ENCODE results near the gene ADGRV1.

The ADGRV1 gene

GRCh38 chr5:91079037-91079436 is 520.4 kb downstream of the ADGRV1 start:
- DNase-seq, result no peak

DNA sequence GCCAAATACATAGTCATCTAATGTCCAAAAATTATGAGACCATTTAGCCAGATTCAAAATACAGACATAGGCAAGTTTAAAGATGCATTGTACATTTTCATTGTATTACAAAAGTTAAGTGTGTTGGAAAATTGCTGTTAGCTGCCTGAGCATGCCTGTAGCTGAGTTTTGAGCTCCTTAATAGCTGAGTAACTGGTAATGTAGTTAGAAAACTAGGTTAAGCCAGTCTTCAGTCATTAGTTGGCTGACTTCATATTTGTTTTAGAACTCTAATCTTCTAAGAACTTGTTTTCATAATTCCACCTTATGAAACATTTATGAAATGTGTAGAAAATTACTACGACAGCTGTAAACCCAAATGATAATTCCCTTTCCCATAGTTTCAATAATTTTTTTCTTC is 531.2 kb downstream of the ADGRV1 start:
- DNase-seq, result no peak

GRCh38 chr5:91090995-91091394 is 532.4 kb downstream of the ADGRV1 start:
- DNase-seq, result no peak

DNA sequence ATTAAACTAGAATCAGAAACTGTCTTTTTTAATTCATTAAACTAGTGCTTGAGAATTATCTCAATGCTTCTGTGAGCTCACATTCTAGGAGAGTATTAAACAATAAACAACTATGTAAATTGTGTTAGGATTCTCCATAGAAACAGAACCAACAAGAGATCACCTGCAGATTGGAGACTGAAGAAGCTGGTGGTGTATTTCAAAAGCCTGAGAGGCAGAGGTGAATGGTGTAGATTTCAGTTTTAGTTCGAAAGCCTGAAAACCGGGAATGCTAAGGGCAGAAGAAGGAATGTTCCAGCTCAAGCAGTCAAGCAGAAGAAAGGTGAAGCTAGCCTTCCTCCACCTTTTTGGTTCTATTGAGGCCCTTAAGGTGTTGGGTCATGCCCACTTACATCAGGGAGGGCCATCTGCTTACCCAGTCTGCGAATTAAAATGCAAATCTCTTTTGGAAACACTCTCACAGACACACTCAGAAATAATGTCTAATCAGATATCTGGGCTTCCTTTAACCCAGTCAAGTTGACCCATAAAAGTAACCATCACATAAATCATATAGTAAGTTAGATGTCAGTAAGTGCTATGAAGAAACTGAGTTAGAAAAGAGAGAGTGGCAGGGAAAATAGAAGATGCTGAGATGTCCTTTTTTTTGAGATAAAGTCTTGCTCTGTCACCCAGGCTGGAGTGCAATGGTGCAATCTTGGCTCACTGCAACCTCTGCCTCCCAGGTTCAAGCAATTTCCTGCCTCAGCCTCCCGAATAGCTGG is 533.1 kb downstream of the ADGRV1 start:
- no peak for DNase-seq

GRCh38 chr5:91092859-91093783 is 534.5 kb downstream of the ADGRV1 start:
- DNase-seq, result no peak

DNA sequence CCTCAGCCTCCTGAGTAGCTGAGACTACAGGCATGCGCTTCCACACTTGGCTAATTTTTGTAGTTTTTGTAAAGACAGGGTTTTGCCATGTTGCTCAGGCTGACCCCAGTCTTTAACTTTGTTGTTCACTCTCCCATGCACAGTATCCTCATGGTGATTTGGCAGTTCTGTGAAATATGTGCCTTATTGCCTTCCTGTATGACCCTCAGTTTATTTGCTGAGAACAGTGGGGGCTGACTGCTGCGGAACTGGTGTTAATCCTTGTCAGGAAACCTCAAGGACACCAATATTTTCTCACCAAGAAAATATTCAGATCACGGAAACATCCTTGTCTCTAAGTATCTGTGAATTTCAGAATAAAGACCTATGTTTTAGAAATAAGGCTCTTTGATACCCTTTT is 536.7 kb downstream of the ADGRV1 start:
- no peak for DNase-seq

DNA sequence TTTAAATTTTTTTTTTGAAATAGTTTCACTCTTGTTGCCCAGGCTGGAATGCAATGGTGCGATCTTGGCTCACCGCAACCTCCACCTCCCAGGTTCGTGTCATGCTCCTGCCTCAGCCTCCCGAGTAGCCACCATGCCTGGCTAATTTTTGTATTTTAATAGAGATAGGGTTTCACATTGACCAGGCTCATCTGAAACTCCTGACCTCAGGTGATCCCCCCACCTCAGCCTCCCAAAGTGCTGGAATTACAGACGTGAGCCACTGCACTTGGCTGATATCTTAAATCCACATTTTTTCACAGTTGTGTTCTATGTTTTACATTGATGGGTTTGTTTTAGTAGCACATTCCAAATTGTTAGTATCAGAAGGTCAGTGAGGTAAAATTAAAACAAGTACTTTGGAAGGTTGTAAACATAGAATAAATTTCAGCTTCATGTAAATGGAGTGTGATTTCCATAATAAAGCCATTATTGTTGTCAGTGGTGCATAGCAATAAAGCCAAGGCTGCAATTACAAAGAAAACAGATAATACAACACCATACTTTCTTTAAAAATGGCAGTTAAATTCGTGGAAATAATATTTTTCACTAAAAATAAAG is 537.3 kb downstream of the ADGRV1 start:
- DNase-seq, result no peak

DNA sequence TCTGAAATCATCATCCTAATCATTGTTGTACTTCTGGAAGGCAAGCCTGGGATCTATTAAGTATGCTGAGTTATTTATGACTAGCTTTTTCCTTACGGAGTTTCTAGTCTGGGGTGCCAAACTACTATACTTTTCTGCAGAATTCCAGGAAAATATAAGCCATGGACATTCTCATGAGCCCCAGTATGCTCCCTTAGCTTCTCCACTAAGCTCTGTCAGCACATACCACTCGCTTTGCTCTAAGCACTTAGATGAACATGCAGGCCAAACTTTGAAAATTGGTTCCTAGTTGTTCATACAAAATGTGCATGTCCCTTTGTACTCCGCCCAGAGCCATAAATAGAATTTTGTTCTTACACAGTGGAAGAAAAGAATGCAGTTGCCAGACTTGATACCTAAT is 539.9 kb downstream of the ADGRV1 start:
- DNase-seq, result no peak

- DNase-seq, result no peak
Observed at GRCh38 chr5:91101600-91102379, 543.2 kb downstream of the ADGRV1 start.

DNA sequence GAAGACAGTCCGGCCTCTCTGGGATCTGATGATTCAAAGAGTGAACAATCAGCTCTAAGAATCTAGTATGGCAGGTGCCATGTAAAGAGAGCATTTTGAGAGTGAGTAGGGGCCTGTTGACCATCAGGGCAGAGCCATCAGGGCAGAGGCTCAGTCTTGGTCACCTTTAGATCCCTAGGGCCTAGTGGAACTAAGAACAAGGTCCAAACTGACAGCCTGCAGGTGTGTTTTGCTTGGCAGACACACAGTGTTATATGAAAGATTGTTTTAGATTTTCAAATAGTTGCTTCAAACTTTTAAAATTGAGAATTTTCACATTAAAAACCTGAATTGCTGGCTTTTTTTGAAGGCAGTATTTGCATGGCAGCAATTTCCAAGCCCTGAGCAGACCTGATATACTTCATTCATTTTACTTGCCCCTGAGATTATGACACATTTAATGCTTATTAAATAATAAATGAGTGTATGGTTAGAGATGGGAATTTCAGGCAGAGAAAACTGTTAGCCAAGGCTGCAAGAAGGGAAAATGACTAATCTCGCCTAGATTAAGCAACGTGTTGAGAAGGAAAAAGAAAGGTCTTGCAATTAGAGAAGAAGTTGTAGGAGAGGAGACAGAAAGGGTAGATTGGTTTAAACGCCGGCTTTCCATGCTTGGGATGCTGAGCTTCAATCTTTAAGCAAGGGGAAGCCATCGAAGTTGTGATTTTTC is 544.9 kb downstream of the ADGRV1 start:
- no peak for DNase-seq

DNA sequence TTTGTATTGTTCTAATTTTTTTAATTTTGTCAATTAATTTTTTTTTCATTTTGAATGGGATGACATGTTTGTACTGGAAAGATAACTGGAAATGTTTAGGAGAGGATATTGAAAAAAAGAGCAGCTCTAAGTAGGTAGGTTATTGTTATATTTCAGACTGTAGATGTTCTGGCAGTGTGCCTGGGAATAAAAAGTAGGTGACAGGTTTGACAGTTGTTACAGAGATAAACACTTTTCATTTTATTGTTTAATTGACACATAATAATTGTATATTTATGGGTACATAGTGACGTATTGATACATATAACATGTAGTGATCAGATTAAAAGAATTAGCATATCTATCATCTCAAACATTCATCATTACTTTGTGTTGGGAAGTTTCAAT is 545.5 kb downstream of the ADGRV1 start:
- no peak for DNase-seq

DNA sequence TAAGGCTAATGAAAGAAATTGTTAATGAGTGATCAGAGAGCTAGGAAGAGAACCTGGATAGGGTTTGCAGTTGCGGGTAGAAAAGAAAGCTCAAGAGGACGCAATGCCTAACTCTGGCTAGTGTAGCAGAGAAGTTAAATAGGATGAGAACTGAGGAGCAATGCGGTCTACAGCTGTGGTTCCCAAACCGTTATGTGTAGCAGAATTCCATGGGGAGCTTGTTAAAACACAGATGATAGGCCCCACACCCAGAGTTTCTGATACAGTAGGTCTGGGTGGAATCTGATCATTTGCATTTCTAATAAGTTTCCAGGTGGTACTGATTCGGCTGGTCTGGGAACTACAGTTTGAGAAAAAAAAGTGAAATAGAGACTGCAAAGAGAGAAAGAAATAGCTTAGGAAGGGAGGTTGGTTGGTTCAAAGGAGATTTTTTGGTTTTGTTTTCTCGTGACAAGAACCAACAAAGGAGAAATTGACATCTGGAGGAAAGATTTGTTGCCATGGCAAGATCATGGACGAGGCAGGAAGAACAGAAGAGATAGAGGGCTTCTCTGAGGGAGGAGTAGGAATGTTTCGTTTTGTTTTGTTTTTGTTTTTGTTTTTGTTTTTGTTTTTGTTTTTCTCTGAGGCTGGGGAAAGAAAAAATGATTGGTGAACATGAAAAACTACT is 548.4 kb downstream of the ADGRV1 start:
- DNase-seq, result no peak

DNA sequence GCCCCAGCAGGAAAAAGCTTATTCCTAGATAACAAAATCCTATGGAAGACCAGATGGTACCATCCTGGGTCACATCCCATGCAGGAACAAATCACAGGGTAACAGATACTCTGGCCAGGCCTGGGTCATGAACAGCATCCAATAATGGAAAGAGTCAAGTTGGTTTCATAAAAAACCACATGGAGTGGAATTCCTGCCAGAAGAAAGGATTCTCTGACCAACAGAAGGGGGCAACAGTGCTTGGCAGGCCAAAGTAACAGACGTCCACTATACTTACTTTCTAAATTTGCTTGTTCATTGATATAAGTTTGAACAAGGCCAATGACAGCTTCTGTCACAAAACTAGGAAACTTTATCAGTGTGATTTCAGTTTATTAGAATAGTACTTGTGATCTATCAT is 551.0 kb downstream of the ADGRV1 start:
- no peak for DNase-seq

GRCh38 chr5:91110686-91111085 is 552.1 kb downstream of the ADGRV1 start:
- no peak for DNase-seq

DNA sequence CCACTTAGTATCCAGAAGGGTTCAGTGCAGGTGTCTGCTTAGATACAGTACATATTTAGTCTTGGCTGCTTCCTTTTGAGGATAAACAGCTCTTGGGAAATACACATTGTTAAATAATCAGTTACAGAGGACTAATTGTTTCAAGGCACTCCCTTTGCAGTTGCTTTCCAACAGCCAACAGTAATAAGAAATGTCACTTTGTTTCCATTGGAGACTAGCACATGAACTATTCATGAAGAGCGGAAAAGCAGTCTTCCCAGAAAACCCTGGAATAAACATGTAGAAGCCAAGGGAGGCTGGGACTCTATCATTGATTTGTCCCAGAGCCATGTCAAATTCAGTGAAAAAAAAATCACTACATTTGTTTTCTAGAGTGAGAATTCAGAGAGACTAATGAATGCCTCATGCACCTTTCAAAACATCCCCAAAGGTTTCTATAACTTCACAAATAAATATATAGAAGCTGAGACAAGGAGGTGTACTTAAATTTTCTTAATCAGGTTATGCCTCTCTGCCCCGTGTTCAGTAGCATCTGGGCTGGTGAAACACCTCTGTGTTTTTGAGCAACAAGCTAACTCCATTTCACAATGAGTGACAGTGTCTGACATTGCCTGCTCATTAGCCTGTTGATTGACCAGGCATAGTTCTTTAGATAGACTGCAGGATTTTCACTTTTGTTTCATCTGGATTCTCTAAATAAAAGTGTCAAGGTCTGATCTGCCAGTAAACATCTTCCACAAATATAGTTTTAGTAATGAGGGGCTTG is 553.1 kb downstream of the ADGRV1 start:
- DNase-seq, result no peak

DNA sequence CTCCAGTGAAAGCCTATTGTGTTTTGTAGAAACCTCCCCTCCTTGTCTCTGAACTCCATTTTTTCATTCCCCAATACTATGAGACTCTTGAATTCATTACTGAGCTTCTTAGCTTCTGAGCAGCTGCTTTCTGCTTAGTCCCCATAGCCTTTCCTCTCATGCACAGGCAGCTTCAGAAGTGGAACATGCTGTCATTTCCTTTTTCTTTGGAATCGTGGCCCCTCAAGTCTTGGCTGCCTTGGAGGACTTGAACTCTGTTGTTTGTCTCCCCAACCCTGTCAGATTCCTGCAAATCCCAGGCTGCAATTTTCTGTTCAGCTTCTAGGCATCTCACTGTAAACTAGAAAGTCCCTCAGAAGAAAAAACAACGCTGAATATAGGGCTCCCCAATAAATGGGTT is 556.1 kb downstream of the ADGRV1 start:
- DNase-seq, result no peak

- DNase-seq, result no peak
Observed at GRCh38 chr5:91118354-91118753, 559.8 kb downstream of the ADGRV1 start.

- no peak for DNase-seq
Observed at GRCh38 chr5:91118796-91119195, 560.2 kb downstream of the ADGRV1 start.

GRCh38 chr5:91119217-91119616 is 560.6 kb downstream of the ADGRV1 start:
- no peak for DNase-seq

- no peak for DNase-seq
Observed at GRCh38 chr5:91119981-91120850, 561.6 kb downstream of the ADGRV1 start.

Measured in activated gamma-delta T cell (primary cell).